Heart right ventricle (tissue), 16 donors: ENCODE data around the gene KLF3. TPM values are rescaled to one million over a fixed set of nuclear protein-coding genes. Genes with fewer than 3 reads are reported as not detected.

ENCODE experiments used
- ATAC-seq, 8 donors: fragments of 200-7000 bp; cut with Tn5 transposase; one replicate each; pipeline ENCODE4 v1.9.1; 2020; ENCODE audit warnings: mild to moderate bottlenecking in 8 of 8, moderate library complexity in 8 of 8, moderate number of reproducible peaks in 1 of 8
- DNase-seq, 2 donors: peaks; one replicate each; pipeline ENCODE4 v3.0.0-alpha.2; 2020
- H3K27ac ChIP-seq, 10 donors: fragments of 200-600 bp; sonication (generic) in 2 of 10; one replicate each; pipeline versions ENCODE4 v1.5.0 to v1.8.0; 2020 to 2022; ENCODE audit warnings: mild to moderate bottlenecking in 3 of 10
- H3K27me3 ChIP-seq, 7 donors: fragments of 200-600 bp; one replicate each; pipeline ENCODE4 v1.8.0; 2021 to 2022; ENCODE audit warnings: mild to moderate bottlenecking in 2 of 7
- H3K36me3 ChIP-seq, 9 donors: fragments of 200-600 bp; sonication (generic) in 1 of 9; one replicate each; pipeline versions ENCODE4 v1.5.0 to v1.8.0; 2020 to 2022; ENCODE audit warnings: mild to moderate bottlenecking in 2 of 9
- H3K4me1 ChIP-seq, 9 donors: fragments of 200-600 bp; sonication (generic) in 1 of 9; one replicate each; pipeline versions ENCODE4 v1.5.0 to v1.8.0; 2020 to 2022; ENCODE audit warnings: mild to moderate bottlenecking in 4 of 9
- H3K4me3 ChIP-seq, 10 donors: fragments of 200-600 bp; sonication (generic) in 2 of 10; one replicate each; pipeline versions ENCODE4 v1.5.0 to v1.8.0; 2020 to 2022; ENCODE audit warnings: mild to moderate bottlenecking in 7 of 10, moderate library complexity in 2 of 10
- H3K9me3 ChIP-seq, 11 donors: fragments of 200-600 bp in 10 of 11; sonication (generic) in 2 of 11; one replicate each; pipeline versions ENCODE4 v1.5.0 to v1.8.0; 2013 to 2022; ENCODE audit warnings: mild to moderate bottlenecking in 2 of 11, control low read depth in 1 of 11, moderate library complexity in 1 of 11
- CTCF ChIP-seq, 9 donors: fragments of 200-600 bp; sonication (generic) in 2 of 9; IDR thresholded peaks; one replicate each; pipeline versions ENCODE4 v1.5.0 to v1.8.0; 2021 to 2022; ENCODE audit warnings: antibody characterized with exemption in 9 of 9, mild to moderate bottlenecking in 5 of 9, moderate library complexity in 1 of 9
- WGBS, 2 donors: extraction: QIAGEN DNeasy Blood & Tissue Kit; methylation state at CpG; one replicate each; pipeline ENCODE4 v1.1.7; 2013; ENCODE audit warnings: inconsistent platforms in 1 of 2; 5-methylcytosine and 5-hydroxymethylcytosine counted together
- intact Hi-C, 10 donors: fragments of 100-400 bp; cut with DNase I; formaldehyde crosslinking; loops; one replicate each; pipeline versions ENCODE4 v1.11.1 to v1.14.2; 2022
- polyA plus RNA-seq, 2 donors: library from polyadenylated mRNA; stranded (reverse); fragments of 200-250 nt; gene quantifications; one replicate each; pipeline ENCODE4 v1.2.3, GENCODE V29; 2013
- total RNA-seq, 10 donors: library from RNA; stranded (reverse); fragmentation: NEBNext Ultra II Directional in 3 of 10; extraction: Animal tissue kit (Norgen Biotek cat#: 25700) in 3 of 10; gene quantifications; one replicate each; pipeline versions ENCODE4 v1.2.1 to v1.2.4, GENCODE V29; 2021 to 2023
- donor health status: Arrhythmogenic right ventricular cardiomyopathy.
- donor health status: ischemic (EF 13 %, LVEDD 7.1; RV severe dilation, severe dysfunction).
- donor health status: healthy with polysubstance abuse.
- donor health status: DM: no; HTN: yes; CAD: no.
- donor health status: DM: no; HTN: no; CAD: no.
- donor health status: ischemic (EF 25% LVEDD 6.9; RV normal size, moderate dysfunction).
- donor health status: ischemic (EF 25% LVEDD 5.7; RV mildly dilated, moderate dysfunction).
- donor health status: healthy.
- donor health status: DM: yes; HTN: yes; CAD: no.
- donor health status: Ischemic cardiomyopathy.
- donor health status: ischemic (EF 35%, LVEDD 5.7; RV mildly dilated, moderate dysfunction).
- donor health status: nonischemic (EF 11% LVEDD 7.7; RV severe dilation, severe dysfunction).
- donor health status: DM: yes; HTN: yes; CAD: no.
- donor health status: PGD.
- donor health status: ischemic (EF 29% LVEDD 5.4; RV normal size, mild dysfunction).
- donor health status: nonischemic (EF 23%, LVEDD 6.1; RV moderate dilation, normal function).

The KLF3 gene
- total and polyA plus RNA-seq, 12 donors = 9.9 to 25.1 (median 19.4) TPM

GRCh38 chr4:38686682-38687081, 22.7 kb downstream of the KLF3 start:
- no peak overlapping the region for H3K4me3 ChIP-seq
- DNase-seq (no peak), ATAC-seq (no peak)

GRCh38 chr4:38687571-38688011, 23.6 kb downstream of the KLF3 start:
- 70% methylated on average over 4 of the region's 4 CpGs for WGBS, 2 donors
- H3K36me3 ChIP-seq = peaks cover 0 to 95% (median 29%) of the 10 kb centered on the region in 9 donors
- H3K4me3 ChIP-seq = no peak overlapping the region
- no peak for TF ChIP-seq CTCF (IDR thresholded peaks at IDR 0.05)
- peaks cover 3 to 92% (median 83%) of the 10 kb centered on the region in 9 donors for H3K4me1 ChIP-seq
- H3K27ac ChIP-seq = peak overlapping the region in 1 of 10 donors; percentile 12
- H3K27me3 ChIP-seq = no peaks in the 10 kb centered on the region
- no peaks in the 10 kb centered on the region for H3K9me3 ChIP-seq
- DNase-seq = no peak
- peak in 1 of 8 donors; percentile 11 for ATAC-seq
- intact Hi-C loops = no loop called here

More at GRCh38 chr4:38686682-38687081, 22.7 kb downstream of the KLF3 start:
- TF ChIP-seq CTCF (IDR thresholded peaks at IDR 0.05) = no peak
- peak overlapping the region in 3 of 10 donors; percentile 2 to 43 (median 12) for H3K27ac ChIP-seq
- 38 to 45% methylated on average over 3 of the region's 3 CpGs for whole genome bisulfite sequencing, 2 donors
- H3K4me1 ChIP-seq = peaks cover 4 to 92% (median 82%) of the 10 kb centered on the region in 9 donors
- H3K27me3 ChIP-seq = no peaks in the 10 kb centered on the region
- intact Hi-C loops = no loop called here
- H3K9me3 ChIP-seq = no peaks in the 10 kb centered on the region
- H3K36me3 ChIP-seq = peaks cover 0 to 95% (median 29%) of the 10 kb centered on the region in 9 donors

GRCh38 chr4:38688676-38689355, 24.8 kb downstream of the KLF3 start:
- no peak overlapping the region for H3K4me3 ChIP-seq
- peak overlapping the region in 1 of 10 donors; percentile 17 for H3K27ac ChIP-seq
- peaks cover 0 to 94% (median 33%) of the 10 kb centered on the region in 9 donors for H3K36me3 ChIP-seq
- H3K4me1 ChIP-seq = peaks cover 3 to 82% (median 72%) of the 10 kb centered on the region in 9 donors
- TF ChIP-seq CTCF (IDR thresholded peaks at IDR 0.05) = no peak
- ATAC-seq = peak in 4 of 8 donors; percentile 12 to 29 (median 20)
- 87 to 88% methylated on average over 26 of the region's 26 CpGs for WGBS, 2 donors
- intact Hi-C loops = no loop called here
- DNase-seq = peak in 1 of 2 donors; percentile 21
- no peaks in the 10 kb centered on the region for H3K27me3 ChIP-seq
- H3K9me3 ChIP-seq = no peaks in the 10 kb centered on the region

GRCh38 chr4:38691251-38692008, 27.4 kb downstream of the KLF3 start:
- Histone ChIP-seq H3K4me1 (peaks cover 2 to 77% (median 64%) of the 10 kb centered on the region in 9 donors), H3K4me3 (no peak overlapping the region)
- peak; percentile 40 to 91 (median 81) for ATAC-seq

More at GRCh38 chr4:38691251-38692008, 27.4 kb downstream of the KLF3 start:
- intact Hi-C loops = no loop called here
- H3K9me3 ChIP-seq = no peaks in the 10 kb centered on the region
- WGBS, 2 donors = 53 to 55% methylated on average over 9 of the region's 9 CpGs
- DNase-seq = peak in 1 of 2 donors; percentile 44
- no peak for TF ChIP-seq CTCF (IDR thresholded peaks at IDR 0.05)
- H3K27me3 ChIP-seq = no peaks in the 10 kb centered on the region
- H3K27ac ChIP-seq = peak overlapping the region in 8 of 10 donors; percentile 2 to 64 (median 34)
- H3K36me3 ChIP-seq = peaks cover 0 to 98% (median 56%) of the 10 kb centered on the region in 9 donors
